GM12875 (cell line): ENCODE data around the gene CD48.

Experiments
- H3K4me3 ChIP-seq: one replicate; pipeline ENCODE4 v1.5.1; 2011; ENCODE audit warnings: low read depth, low read length, control low read depth
- CTCF ChIP-seq: IDR thresholded peaks from 2 replicates; pipeline ENCODE4 v1.5.1; 2011; ENCODE audit warnings: low read depth, mild to moderate bottlenecking, control low read depth, inconsistent platforms, low read length, moderate library complexity, borderline replicate concordance; ENCODE audit not compliant: insufficient read depth

CD48 gene

GRCh38 chr1:160724465-160725242 is 13.0 kb upstream of the CD48 start:
- H3K4me3 ChIP-seq: no peak overlapping the region
- TF ChIP-seq CTCF: 0 out of 2 replicates have a peak, but pooled peaks have one; percentile 6

GRCh38 chr1:160723332-160723731 is 11.7 kb upstream of the CD48 start:
- no peak overlapping the region for H3K4me3 ChIP-seq
- no peak for TF ChIP-seq CTCF

- no peak for TF ChIP-seq CTCF
- H3K4me3 ChIP-seq: no peak overlapping the region
Measured at GRCh38 chr1:160722726-160723125, 11.1 kb upstream of the CD48 start.

DNA sequence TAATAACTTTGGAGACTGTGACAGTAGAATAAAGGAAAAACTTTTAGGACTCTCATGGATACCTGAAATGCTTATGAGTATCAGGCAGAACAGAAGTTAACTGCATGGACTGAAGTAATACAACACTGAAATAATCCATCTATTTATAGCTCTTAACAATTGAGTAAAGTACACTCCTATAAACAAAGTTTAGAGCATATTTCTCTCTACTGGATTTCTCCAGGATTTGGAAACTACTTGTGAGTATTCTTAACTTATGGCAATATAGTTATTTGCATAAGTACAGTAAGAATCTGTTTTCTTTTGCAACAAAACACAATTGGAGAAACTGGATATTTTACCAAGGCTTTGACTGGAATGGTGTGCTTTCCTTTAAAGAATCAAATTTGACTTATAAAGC is 9.9 kb upstream of the CD48 start:
- no peak overlapping the region for H3K4me3 ChIP-seq
- TF ChIP-seq CTCF: no peak

DNA sequence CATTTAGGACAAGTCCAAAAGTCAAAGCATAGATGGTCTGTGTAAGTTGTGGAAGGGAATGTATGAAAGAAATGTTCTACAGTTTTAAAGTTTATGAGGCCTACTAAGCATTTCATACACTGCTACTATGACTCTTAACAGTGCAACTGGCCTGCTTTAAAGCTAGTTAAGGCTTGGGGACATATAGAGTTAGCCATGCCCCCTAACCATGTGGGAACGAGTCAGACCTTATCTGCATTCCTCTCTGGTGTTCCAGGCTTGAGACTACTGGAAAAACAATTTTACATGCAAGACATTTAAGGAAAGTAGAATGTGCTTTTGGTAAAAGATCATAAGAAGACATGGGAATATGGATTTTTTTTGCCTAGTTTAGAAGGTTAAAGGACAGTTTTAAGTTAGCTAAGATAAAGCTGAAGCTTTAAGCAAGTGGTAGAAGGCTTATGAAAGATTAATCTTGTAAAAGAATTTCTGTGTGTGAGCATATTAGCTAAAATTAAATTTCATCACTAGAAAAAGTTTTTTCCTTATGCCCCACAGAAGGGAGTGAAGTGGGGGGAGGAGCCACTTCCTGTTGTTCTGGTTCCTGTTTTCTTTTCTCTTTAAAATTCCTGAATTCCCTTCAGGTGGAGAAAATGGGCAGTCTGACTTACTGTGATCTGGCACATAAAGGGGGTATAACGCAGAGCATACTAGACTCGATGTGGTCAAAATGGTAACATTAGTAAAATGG is 8.9 kb upstream of the CD48 start:
- H3K4me3 ChIP-seq: no peak overlapping the region

DNA sequence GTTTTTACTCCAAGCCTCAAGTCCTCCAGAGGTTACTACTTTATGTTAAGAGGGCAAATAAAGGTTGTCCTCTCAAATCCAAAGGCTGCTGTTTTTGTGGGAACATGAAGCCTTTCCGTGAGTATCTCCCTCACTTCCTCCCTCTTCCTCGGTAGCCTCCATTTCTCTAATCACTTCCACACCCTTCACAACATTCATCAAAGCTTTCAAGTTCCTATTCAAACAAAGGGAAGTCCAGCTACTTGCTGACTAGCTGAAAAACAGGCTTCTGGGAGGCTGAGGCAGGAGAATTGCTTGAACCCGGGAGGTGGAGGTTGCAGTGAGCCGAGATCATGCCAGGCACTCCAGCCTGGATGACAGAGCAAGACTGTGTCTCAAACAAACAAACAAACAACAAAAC is 6.6 kb upstream of the CD48 start:
- no peak for TF ChIP-seq CTCF
- H3K4me3 ChIP-seq: no peak overlapping the region

More for the DNA sequence above, 8.9 kb upstream of the CD48 start:
- no peak for TF ChIP-seq CTCF

GRCh38 chr1:160717306-160717705 is 5.7 kb upstream of the CD48 start:
- no peak for TF ChIP-seq CTCF
- no peak overlapping the region for H3K4me3 ChIP-seq
